ENCODE data around the gene RAB17. TPM values are rescaled to one million over a fixed set of nuclear protein-coding genes. Genes with fewer than 3 reads are reported as not detected.

The RAB17 gene
- total RNA-seq, 1 experiment from 2014 or later = 86.3 TPM

DNA sequence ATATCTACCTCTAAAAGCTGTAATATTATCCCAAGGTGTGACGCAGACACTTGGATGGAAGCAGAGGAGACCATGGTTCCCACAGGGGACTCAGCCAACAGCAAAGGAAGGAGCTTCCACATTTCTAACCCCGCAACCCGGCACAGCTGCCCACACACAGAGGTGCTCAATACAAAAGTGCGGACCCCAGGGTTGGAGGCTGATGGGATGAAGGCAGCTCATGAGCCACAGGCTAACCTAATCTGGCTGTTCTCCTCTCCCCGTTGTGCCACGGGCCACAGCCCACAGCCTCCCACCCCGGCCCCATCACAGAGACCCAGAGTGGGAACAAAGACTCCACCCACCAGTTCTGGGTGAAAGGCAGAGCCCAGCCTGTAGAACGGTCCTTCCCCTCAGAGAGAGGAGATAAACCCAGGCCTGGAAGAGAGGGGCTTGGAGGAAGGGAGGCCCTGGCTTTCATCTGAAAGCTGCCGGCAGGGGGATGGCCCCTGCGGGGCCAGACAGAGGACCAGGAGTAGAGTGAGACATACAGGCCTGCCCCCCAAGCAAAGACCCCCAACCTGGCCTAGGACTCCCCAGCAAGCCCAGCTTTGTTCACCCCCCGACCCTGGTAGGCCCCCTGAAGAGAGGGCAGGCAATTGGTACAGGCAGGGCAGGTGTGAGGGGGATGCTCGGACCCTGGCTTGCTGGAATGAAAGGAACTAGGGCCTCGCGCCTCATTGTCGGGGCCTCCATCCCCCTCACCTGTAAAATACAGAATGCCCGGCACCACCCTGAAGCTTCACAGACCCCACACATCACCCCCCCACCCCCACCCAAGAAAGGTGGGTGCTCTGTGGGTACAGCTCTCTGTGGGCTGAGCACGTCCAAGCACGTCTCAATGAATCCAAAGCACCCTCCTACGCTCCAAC, 6.9 kb downstream of the RAB17 start:
- Histone ChIP-seq H3K79me2 (ENCODE audit: low read depth) (peaks cover 21% of the 10 kb centered on the region), H3F3A (ENCODE audit: insufficient read depth, low read depth) (no peaks in the 10 kb centered on the region), H3K4me2 (no peak overlapping the region), H3K4me1 (replicated peaks; ENCODE audit: insufficient read depth) (peaks cover 10% of the 10 kb centered on the region), H3K9me2 (ENCODE audit: insufficient read depth) (no peaks in the 10 kb centered on the region), H3K4me3 (no peak overlapping the region), H3K27me3 (ENCODE audit: insufficient read depth, low read depth) (no peaks in the 10 kb centered on the region), H4K20me1 (ENCODE audit: insufficient read depth) (peaks cover 6% of the 10 kb centered on the region; the same call in 1 of the 2 replicates), H2AFZ (no peak overlapping the region), H3K9me3 (ENCODE audit: insufficient read depth, low read depth) (no peaks in the 10 kb centered on the region), H3K36me3 (ENCODE audit: low read depth) (no peaks in the 10 kb centered on the region), H3K27ac (no peak overlapping the region)
- CTCF ChIA-PET = interaction anchor here (0.5 kb wide), 1 partner anchor 651 kb away, joined by 5 read pairs; no protein-coding TSS in a partner anchor
- BruUV-seq (replicated peaks) = no TSS peak
- TF ChIP-seq EZH2 (IDR thresholded peaks at IDR 0.05; ENCODE audit: low read depth) (no peak), CTCF (conservative IDR thresholded peaks at IDR 0.05) (no peak)
- POLR2A ChIA-PET (ENCODE audit: unreplicated experiment) = interaction anchor here (0.6 kb wide), 1 partner anchor 67 kb away, joined by 5 read pairs; no protein-coding TSS in a partner anchor
- no peak for DNase-seq
- intact Hi-C loops (cut with micrococcal nuclease; ENCODE audit: unreplicated experiment) = no loop called here

DNA sequence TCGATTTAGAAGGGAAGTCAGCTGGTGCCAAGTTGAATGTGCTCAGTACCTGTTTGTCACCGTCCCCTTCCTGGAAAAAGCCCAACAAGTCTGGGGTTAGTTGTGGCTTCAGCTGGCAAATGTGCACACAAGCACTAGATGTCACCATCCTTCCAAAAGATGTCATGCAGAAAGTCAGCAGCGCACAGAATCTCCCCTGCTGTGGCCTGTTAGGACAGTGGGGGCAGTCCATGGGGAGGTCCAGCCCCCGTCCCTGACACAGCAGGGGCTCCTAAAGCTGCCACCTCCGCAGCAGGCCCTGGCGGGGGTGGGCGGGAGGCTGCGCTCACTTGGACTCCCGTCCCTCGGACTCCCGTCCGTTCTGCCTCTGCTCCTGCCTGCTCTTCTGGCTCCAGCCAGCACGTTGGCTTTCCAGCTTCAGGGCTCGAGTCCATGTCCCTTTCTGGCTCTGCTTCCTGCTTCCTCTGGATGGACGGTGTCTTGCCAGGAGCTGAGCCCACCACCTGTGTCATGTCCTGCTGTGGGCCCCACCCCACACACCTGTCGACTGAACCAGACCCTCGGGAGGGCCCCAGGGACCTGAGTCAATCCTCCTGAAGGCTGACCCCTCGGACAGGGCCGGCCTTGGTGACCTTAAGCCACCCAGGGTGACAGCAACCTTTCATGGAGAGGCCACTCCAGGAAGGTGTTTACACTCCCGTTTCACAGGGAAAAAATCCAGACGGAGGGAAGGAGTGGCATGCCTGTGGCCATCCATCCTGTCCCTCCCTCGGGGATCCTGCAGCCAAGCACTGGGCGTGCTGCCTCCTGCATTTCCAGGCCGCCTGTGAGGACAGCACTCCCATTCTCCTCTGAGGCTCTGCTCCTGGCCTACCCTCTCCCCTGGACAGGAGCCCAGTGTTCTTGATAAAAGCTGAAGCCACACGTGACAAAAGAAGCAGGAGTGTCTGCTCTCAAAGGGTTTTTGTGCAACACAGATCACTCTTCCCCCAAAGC, 8.5 kb downstream of the RAB17 start:
- Histone ChIP-seq H3K79me2 (ENCODE audit: low read depth) (peaks cover 5% of the 10 kb centered on the region), H3K27ac (no peak overlapping the region), H3K9me3 (ENCODE audit: insufficient read depth, low read depth) (no peaks in the 10 kb centered on the region), H3K4me1 (replicated peaks; ENCODE audit: insufficient read depth) (no peaks in the 10 kb centered on the region), H2AFZ (no peak overlapping the region), H4K20me1 (ENCODE audit: insufficient read depth) (peaks cover 3% of the 10 kb centered on the region; the same call in 1 of the 2 replicates), H3K4me2 (no peak overlapping the region), H3K27me3 (ENCODE audit: insufficient read depth, low read depth) (no peaks in the 10 kb centered on the region), H3K4me3 (no peak overlapping the region), H3K9me2 (ENCODE audit: insufficient read depth) (no peaks in the 10 kb centered on the region), H3F3A (ENCODE audit: insufficient read depth, low read depth) (no peaks in the 10 kb centered on the region), H3K36me3 (ENCODE audit: low read depth) (no peaks in the 10 kb centered on the region)
- TF ChIP-seq CTCF (conservative IDR thresholded peaks at IDR 0.05) = no peak
- TF ChIP-seq EZH2 (IDR thresholded peaks at IDR 0.05; ENCODE audit: low read depth) = no peak
- BruUV-seq (replicated peaks) = no TSS peak
- no peak for DNase-seq
- POLR2A ChIA-PET (ENCODE audit: unreplicated experiment) = interaction anchor here (0.7 kb wide), 1 partner anchor 689 kb away, joined by 17 read pairs; no protein-coding TSS in a partner anchor
- intact Hi-C loops (cut with micrococcal nuclease; ENCODE audit: unreplicated experiment) = no loop called here
- CTCF ChIA-PET = interaction anchor here (0.8 kb wide), 2 partner anchors 84 to 163 kb away, joined by 3 read pairs; no protein-coding TSS in a partner anchor

DNA sequence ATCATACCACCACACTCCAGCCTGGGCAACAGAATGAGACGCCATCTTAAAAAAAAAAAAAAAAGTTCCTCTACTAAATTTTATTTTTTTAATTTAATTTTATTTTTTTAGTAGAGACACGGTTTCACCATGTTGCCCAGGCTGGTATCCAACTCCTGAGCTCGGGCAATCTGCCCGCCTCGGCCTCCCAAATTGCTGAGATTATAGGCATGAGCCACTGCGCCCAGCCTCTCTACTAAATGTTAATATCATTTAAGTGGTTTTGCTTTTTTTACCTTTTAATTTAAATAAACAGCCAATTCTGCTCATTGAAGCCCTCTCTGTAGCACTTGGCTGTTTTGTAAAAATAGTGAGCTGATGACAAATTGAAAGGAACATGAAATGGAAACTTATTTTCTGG, 9.2 kb downstream of the RAB17 start:
- no peaks in the 10 kb centered on the region for H3K9me2 ChIP-seq (ENCODE audit: insufficient read depth)
- no peaks in the 10 kb centered on the region for H3K9me3 ChIP-seq (ENCODE audit: insufficient read depth, low read depth)
- H3K79me2 ChIP-seq (ENCODE audit: low read depth) = no peaks in the 10 kb centered on the region; the same call in 1 of the 2 replicates
- DNase-seq = no peak
- no peak overlapping the region for H3K27ac ChIP-seq
- H2AFZ ChIP-seq = no peak overlapping the region
- BruUV-seq (replicated peaks) = no TSS peak
- H3K27me3 ChIP-seq (ENCODE audit: insufficient read depth, low read depth) = no peaks in the 10 kb centered on the region
- TF ChIP-seq CTCF (conservative IDR thresholded peaks at IDR 0.05) (no peak), EZH2 (IDR thresholded peaks at IDR 0.05; ENCODE audit: low read depth) (no peak)
- no peaks in the 10 kb centered on the region for H3F3A ChIP-seq (ENCODE audit: insufficient read depth, low read depth)
- H3K4me3 ChIP-seq = no peak overlapping the region
- CTCF ChIA-PET = interaction anchor here (0.8 kb wide), 2 partner anchors 84 to 164 kb away, joined by 3 read pairs; no protein-coding TSS in a partner anchor
- no peak overlapping the region for H3K4me2 ChIP-seq
- intact Hi-C loops (cut with micrococcal nuclease; ENCODE audit: unreplicated experiment) = no loop called here
- no peaks in the 10 kb centered on the region for H3K4me1 ChIP-seq (replicated peaks; ENCODE audit: insufficient read depth)
- H4K20me1 ChIP-seq (ENCODE audit: insufficient read depth) = peaks cover 3% of the 10 kb centered on the region; the same call in 1 of the 2 replicates
- POLR2A ChIA-PET (ENCODE audit: unreplicated experiment) = interaction anchor here (0.7 kb wide), 2 partner anchors 112 to 689 kb away, joined by 17 to 18 read pairs; no protein-coding TSS in a partner anchor
- no peaks in the 10 kb centered on the region for H3K36me3 ChIP-seq (ENCODE audit: low read depth)

Measured in PC-9 (cell line).